Measurements from ENCODE around the gene ZFP90.

Gene ZFP90

GRCh38 chr16:68499006-68499405, 40.1 kb upstream of the ZFP90 start:
- Histone ChIP-seq H3K4me3 (ENCODE audit: low read length) (no peak overlapping the region), H4K20me1 (ENCODE audit: insufficient read depth, low read length) (no peaks in the 10 kb centered on the region), H2AFZ (ENCODE audit: low read depth, low read length) (0 out of 2 replicates have a peak overlapping the region, but pooled peaks have one; percentile 39), H3K79me2 (ENCODE audit: low read length) (no peaks in the 10 kb centered on the region), H3K4me1 (ENCODE audit: low read length) (no peaks in the 10 kb centered on the region), H3K36me3 (replicated peaks; ENCODE audit: low read depth, low read length) (no peaks in the 10 kb centered on the region), H3K4me2 (ENCODE audit: low read length) (no peak overlapping the region), H3K27me3 (ENCODE audit: low read depth, low read length) (peaks cover 5% of the 10 kb centered on the region; the same call in 1 of the 2 replicates), H3K9ac (ENCODE audit: low read length) (no peak overlapping the region), H3K9me3 (ENCODE audit: insufficient read depth, low read length) (peaks cover 4% of the 10 kb centered on the region; the same call in 1 of the 2 replicates), H3K27ac (ENCODE audit: low read length) (no peak overlapping the region)
- TF ChIP-seq EZH2phosphoT487 (IDR thresholded peaks at IDR 0.05; ENCODE audit: low read depth) (no peak), CTCF (IDR thresholded peaks at IDR 0.05; ENCODE audit: low read depth, low read length) (no peak)

DNA sequence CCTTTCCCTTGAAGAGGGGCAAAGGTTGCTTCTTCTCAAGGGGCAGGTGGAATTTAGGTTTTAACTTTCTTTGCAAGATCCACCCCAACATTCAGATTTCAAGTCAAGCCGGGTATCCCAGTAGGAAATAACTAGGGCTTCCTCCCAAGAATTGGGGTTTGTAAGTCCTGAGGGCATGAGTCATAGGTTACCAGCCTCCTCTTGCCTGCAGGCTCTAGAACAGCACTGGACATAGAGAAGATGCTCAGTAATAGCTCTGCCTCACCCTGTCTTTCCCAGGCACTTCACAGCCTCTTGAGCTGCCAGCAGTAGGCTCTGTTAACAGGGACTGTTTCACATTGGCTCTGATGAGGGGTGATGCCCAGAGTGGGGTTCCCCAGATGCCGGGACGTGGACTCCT, 35.8 kb upstream of the ZFP90 start:
- Histone ChIP-seq H3K27me3 (ENCODE audit: low read depth, low read length) (peaks cover 30% of the 10 kb centered on the region), H3K27ac (ENCODE audit: low read length) (no peak overlapping the region), H4K20me1 (ENCODE audit: insufficient read depth, low read length) (no peaks in the 10 kb centered on the region), H2AFZ (ENCODE audit: low read depth, low read length) (no peak overlapping the region), H3K36me3 (replicated peaks; ENCODE audit: low read depth, low read length) (no peaks in the 10 kb centered on the region), H3K4me1 (ENCODE audit: low read length) (no peaks in the 10 kb centered on the region), H3K9ac (ENCODE audit: low read length) (no peak overlapping the region), H3K9me3 (ENCODE audit: insufficient read depth, low read length) (no peaks in the 10 kb centered on the region), H3K79me2 (ENCODE audit: low read length) (no peaks in the 10 kb centered on the region), H3K4me3 (ENCODE audit: low read length) (no peak overlapping the region), H3K4me2 (ENCODE audit: low read length) (no peak overlapping the region)
- no peak for TF ChIP-seq CTCF (IDR thresholded peaks at IDR 0.05; ENCODE audit: low read depth, low read length)
- TF ChIP-seq EZH2phosphoT487 (IDR thresholded peaks at IDR 0.05; ENCODE audit: low read depth) = no peak

- no peak overlapping the region for H3K27ac ChIP-seq (ENCODE audit: low read length)
- TF ChIP-seq CTCF (IDR thresholded peaks at IDR 0.05; ENCODE audit: low read depth, low read length) (no peak), EZH2phosphoT487 (IDR thresholded peaks at IDR 0.05; ENCODE audit: low read depth) (no peak)
- no peak overlapping the region for H3K4me2 ChIP-seq (ENCODE audit: low read length)
- no peaks in the 10 kb centered on the region for H3K4me1 ChIP-seq (ENCODE audit: low read length)
- no peaks in the 10 kb centered on the region for H3K36me3 ChIP-seq (replicated peaks; ENCODE audit: low read depth, low read length)
- H3K9ac ChIP-seq (ENCODE audit: low read length) = no peak overlapping the region
- H2AFZ ChIP-seq (ENCODE audit: low read depth, low read length) = no peak overlapping the region
- no peaks in the 10 kb centered on the region for H3K79me2 ChIP-seq (ENCODE audit: low read length)
- no peaks in the 10 kb centered on the region for H4K20me1 ChIP-seq (ENCODE audit: insufficient read depth, low read length)
- no peak overlapping the region for H3K4me3 ChIP-seq (ENCODE audit: low read length)
- no peaks in the 10 kb centered on the region for H3K9me3 ChIP-seq (ENCODE audit: insufficient read depth, low read length)
- H3K27me3 ChIP-seq (ENCODE audit: low read depth, low read length) = peaks cover 30% of the 10 kb centered on the region
These were observed 35.0 kb upstream of the ZFP90 start for GRCh38 chr16:68504066-68504465.

DNA sequence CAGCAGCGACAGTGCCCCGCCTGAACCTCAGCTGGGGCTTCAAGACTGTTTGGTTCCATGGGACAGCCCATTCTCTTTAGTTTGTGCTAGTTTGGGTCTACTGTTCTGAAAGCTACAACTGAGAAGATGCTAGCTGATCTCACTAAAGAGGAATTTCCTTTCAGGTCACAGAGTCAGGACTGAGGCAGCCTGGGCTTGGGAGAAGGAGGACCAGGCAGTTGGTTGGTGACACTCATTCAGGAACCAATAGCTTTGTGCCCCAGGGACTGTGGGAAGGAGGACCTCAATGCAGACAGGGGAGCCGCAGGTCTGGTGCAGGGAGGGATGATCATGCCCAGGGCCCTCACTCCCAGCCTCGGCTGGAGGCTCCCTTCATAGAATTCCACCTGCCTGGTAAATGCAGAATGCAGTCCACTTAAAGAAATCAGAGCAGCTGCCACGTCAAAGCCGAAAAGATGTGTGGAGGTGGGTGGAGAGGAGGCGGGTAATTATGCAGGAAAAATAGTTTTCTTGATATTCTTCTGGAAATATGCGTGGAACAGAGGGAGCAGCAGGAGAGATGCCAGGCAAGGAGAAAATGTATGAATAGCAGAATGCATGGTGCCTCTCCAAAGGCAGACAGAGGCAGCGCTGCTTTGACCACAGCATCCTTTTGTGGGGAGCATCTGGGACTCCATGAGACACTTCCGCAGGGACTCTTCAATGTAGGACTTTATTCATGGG, 32.6 kb upstream of the ZFP90 start:
- Histone ChIP-seq H3K9me3 (ENCODE audit: insufficient read depth, low read length) (no peaks in the 10 kb centered on the region), H3K9ac (ENCODE audit: low read length) (no peak overlapping the region), H4K20me1 (ENCODE audit: insufficient read depth, low read length) (no peaks in the 10 kb centered on the region), H3K4me3 (ENCODE audit: low read length) (no peak overlapping the region), H3K27ac (ENCODE audit: low read length) (no peak overlapping the region), H3K27me3 (ENCODE audit: low read depth, low read length) (peaks cover 30% of the 10 kb centered on the region), H3K36me3 (replicated peaks; ENCODE audit: low read depth, low read length) (no peaks in the 10 kb centered on the region), H2AFZ (ENCODE audit: low read depth, low read length) (no peak overlapping the region), H3K79me2 (ENCODE audit: low read length) (no peaks in the 10 kb centered on the region), H3K4me1 (ENCODE audit: low read length) (no peaks in the 10 kb centered on the region), H3K4me2 (ENCODE audit: low read length) (no peak overlapping the region)
- TF ChIP-seq EZH2phosphoT487 (IDR thresholded peaks at IDR 0.05; ENCODE audit: low read depth) = no peak
- TF ChIP-seq CTCF (IDR thresholded peaks at IDR 0.05; ENCODE audit: low read depth, low read length) = no peak
